GM23338 (cell line): Measurements from ENCODE around the gene MACROD1. TPM values are rescaled to one million over a fixed set of nuclear protein-coding genes. Genes with fewer than 3 reads are reported as not detected.

Experiments used
- ATAC-seq: fragments of 200-7000 bp; cut with Tn5 transposase; 3 replicates; pipeline ENCODE4 v1.9.1; 2020
- DNase-seq: peaks from one replicate; pipeline ENCODE4 v3.0.0-alpha.2; 2015; ENCODE audit warnings: low spot score
- H2AFZ ChIP-seq: fragments of 200-600 bp; sonication (generic); 2 replicates; pipeline ENCODE4 v1.8.0; 2016; ENCODE audit warnings: antibody characterized with exemption, mild to moderate bottlenecking, moderate library complexity
- H3F3A ChIP-seq: fragments of 200-600 bp; sonication (generic); replicated peaks from 2 replicates; pipeline ENCODE4 v1.8.0; 2017; ENCODE audit warnings: antibody characterized with exemption, mixed run types, low read depth
- H3K27ac ChIP-seq: fragments of 200-600 bp; sonication (generic); 2 replicates; pipeline ENCODE4 v1.6.1; 2016; ENCODE audit warnings: low read depth
- H3K27me3 ChIP-seq: fragments of 200-600 bp; sonication (generic); 2 replicates; pipeline ENCODE4 v1.8.0; 2016; ENCODE audit warnings: mild to moderate bottlenecking, mixed run types, moderate library complexity; ENCODE audit not compliant: insufficient read depth
- H3K36me3 ChIP-seq: fragments of 200-600 bp; sonication (generic); 2 replicates; pipeline ENCODE4 v1.8.0; 2016; ENCODE audit warnings: mild to moderate bottlenecking; ENCODE audit not compliant: insufficient read depth
- H3K4me1 ChIP-seq: fragments of 200-600 bp; sonication (generic); 2 replicates; pipeline ENCODE4 v1.8.0; 2016; ENCODE audit warnings: mild to moderate bottlenecking, moderate library complexity; ENCODE audit not compliant: insufficient read depth
- H3K4me2 ChIP-seq: fragments of 200-600 bp; sonication (generic); 2 replicates; pipeline ENCODE4 v1.7.1; 2017; ENCODE audit warnings: mixed run types
- H3K4me3 ChIP-seq: fragments of 200-600 bp; sonication (generic); 2 replicates; pipeline ENCODE4 v1.6.1; 2016; ENCODE audit warnings: mixed run types
- H3K79me2 ChIP-seq: fragments of 200-600 bp; sonication (generic); replicated peaks from 2 replicates; pipeline ENCODE4 v1.8.0; 2017; ENCODE audit warnings: mild to moderate bottlenecking; ENCODE audit not compliant: insufficient read depth
- H3K9me2 ChIP-seq: fragments of 200-600 bp; sonication (generic); 2 replicates; pipeline ENCODE4 v1.8.0; 2017; ENCODE audit not compliant: insufficient read depth
- H4K20me1 ChIP-seq: fragments of 200-600 bp; sonication (generic); replicated peaks from 2 replicates; pipeline ENCODE4 v1.8.0; 2017; ENCODE audit warnings: mild to moderate bottlenecking; ENCODE audit not compliant: insufficient read depth
- H3K27ac Mint-ChIP-seq: 2 replicates; pipeline ENCODE4 v1.8.0; 2020; ENCODE audit warnings: inconsistent platforms, mild to moderate bottlenecking, moderate library complexity, mixed read lengths
- H3K27me3 Mint-ChIP-seq: 3 replicates; pipeline ENCODE4 v1.8.0; 2022; ENCODE audit warnings: low read depth, mild to moderate bottlenecking, moderate library complexity, mixed read lengths, inconsistent platforms; ENCODE audit not compliant: insufficient read depth, poor library complexity
- H3K36me3 Mint-ChIP-seq: 3 replicates; pipeline ENCODE4 v1.8.0; 2021; ENCODE audit warnings: low read depth, mild to moderate bottlenecking, inconsistent platforms, moderate library complexity, mixed read lengths
- H3K4me1 Mint-ChIP-seq: 3 replicates; pipeline ENCODE4 v1.8.0; 2020; ENCODE audit warnings: mild to moderate bottlenecking, inconsistent platforms, mixed read lengths
- H3K4me3 Mint-ChIP-seq: 3 replicates; pipeline ENCODE4 v1.8.0; 2021; ENCODE audit warnings: moderate library complexity, mild to moderate bottlenecking, inconsistent platforms, mixed read lengths
- H3K9me3 Mint-ChIP-seq: 3 replicates; pipeline ENCODE4 v1.8.0; 2020; ENCODE audit warnings: moderate library complexity, mild to moderate bottlenecking, inconsistent platforms, mixed read lengths
- CREB1 ChIP-seq: fragments of 250-450 bp; sonication (Bioruptor Pico); IDR thresholded peaks from 2 replicates; pipeline ENCODE4 v1.5.0; 2020; ENCODE audit warnings: low read depth, mild to moderate bottlenecking, moderate library complexity
- EZH2 ChIP-seq: fragments of 200-600 bp; sonication (generic); IDR thresholded peaks from one replicate; pipeline ENCODE4 v1.8.0; 2017; ENCODE audit warnings: antibody characterized with exemption, mild to moderate bottlenecking, low read depth; ENCODE audit not compliant: unreplicated experiment
- JUNB ChIP-seq: IDR thresholded peaks from one replicate; pipeline ENCODE4 v1.6.1; 2016; ENCODE audit warnings: antibody characterized with exemption; ENCODE audit not compliant: unreplicated experiment
- NANOG ChIP-seq: IDR thresholded peaks from 2 replicates; pipeline ENCODE4 v1.6.1; 2016; ENCODE audit warnings: antibody characterized with exemption, borderline replicate concordance
- POLR2AphosphoS5 ChIP-seq: IDR thresholded peaks from 2 replicates; pipeline ENCODE4 v1.6.1; 2016; ENCODE audit warnings: antibody characterized with exemption, low read depth
- ZNF114 ChIP-seq: fragments of 250-450 bp; sonication (Bioruptor Pico); IDR thresholded peaks from 2 replicates; pipeline ENCODE4 v1.5.0; 2020; ENCODE audit warnings: mild to moderate bottlenecking, moderate library complexity
- ZNF331 ChIP-seq: fragments of 250-450 bp; sonication (Bioruptor Pico); IDR thresholded peaks from 2 replicates; pipeline ENCODE4 v1.5.0; 2020; ENCODE audit warnings: low read depth, mild to moderate bottlenecking, moderate library complexity
- polyA plus RNA-seq: library from polyadenylated mRNA; unstranded; fragments of >200 nt; fragmentation: Nextera tagmentation; extraction: Ambion mirVana; gene quantifications from 2 replicates; pipeline ENCODE4 v1.2.1, GENCODE V29; 2016
- total RNA-seq: library from RNA; depleted of rRNA; stranded (reverse); fragments of >200 nt; shearing (Covaris generic); gene quantifications from 2 replicates; pipeline ENCODE4 v1.2.3, GENCODE V29; 2014
- TF ChIP-seq, protein P1 (sequence below): IDR thresholded peaks from one replicate; pipeline ENCODE4 v1.6.1; 2018; ENCODE audit warnings: antibody characterized with exemption; ENCODE audit not compliant: unreplicated experiment
- TF ChIP-seq, protein P2 (sequence below): fragments of 250-450 bp; sonication (Bioruptor Pico); IDR thresholded peaks from 2 replicates; pipeline ENCODE4 v1.5.0; 2020; ENCODE audit warnings: mild to moderate bottlenecking, moderate library complexity
- TF ChIP-seq, protein P3 (sequence below), 2 experiments: fragments of 200-600 bp in 1 of 2; sonication (generic) in 1 of 2; conservative IDR thresholded peaks; 2 replicates each; pipeline versions ENCODE4 v1.5.1 to v1.6.1; 2016 to 2017; ENCODE audit warnings: antibody characterized with exemption in 2 of 2, low read depth in 2 of 2, mild to moderate bottlenecking in 2 of 2, moderate library complexity in 1 of 2

MACROD1 gene
- total and polyA plus RNA-seq, 2 experiments from 2014 or later, result 33.0 to 51.6 TPM

DNA sequence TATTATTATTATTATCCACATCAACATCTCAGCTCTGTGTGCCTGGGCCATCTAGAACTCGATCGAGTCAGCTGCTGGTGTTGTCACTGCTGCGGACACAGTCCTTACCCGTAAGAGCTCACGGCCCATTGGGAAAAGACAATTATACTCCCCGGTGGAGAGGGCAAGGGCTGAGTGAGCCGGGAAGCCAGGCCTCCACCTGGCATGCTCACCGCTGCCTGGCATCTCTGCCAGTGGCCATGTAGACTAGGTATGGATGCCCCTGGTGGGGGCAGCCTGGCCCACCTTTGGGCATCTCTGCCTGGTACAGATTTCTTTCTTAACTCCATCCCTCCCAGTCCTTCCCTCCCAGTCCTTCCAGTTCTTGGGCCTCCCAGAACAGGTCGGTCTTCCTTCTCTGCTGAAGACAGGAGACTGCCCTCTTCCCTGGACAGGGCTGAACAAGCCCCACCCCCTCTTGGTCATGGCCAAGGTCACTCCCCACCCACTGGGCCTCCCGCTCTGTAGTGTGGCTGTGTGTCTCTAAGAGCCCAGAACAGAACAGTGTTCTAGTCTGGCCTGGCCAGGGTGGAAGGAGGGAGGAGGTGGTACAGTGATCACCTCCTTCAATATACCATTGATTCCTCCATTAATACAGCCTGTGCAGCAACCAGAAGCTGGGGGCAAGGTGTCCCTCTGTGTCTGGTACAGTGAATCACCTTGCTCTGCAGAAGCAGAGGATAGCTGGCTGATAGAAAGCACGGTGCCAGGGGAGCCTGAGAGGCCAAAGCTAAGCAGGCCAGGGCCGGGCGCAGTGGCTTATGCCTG lies 72.5 kb downstream of the MACROD1 start:
- peaks cover 4% of the 10 kb centered on the region; the same call in 1 of the 2 replicates for H3K27me3 ChIP-seq
- H3K79me2 ChIP-seq, result no peaks in the 10 kb centered on the region
- no peaks in the 10 kb centered on the region for H3K9me2 ChIP-seq
- no peak overlapping the region for H3K27ac ChIP-seq
- H4K20me1 ChIP-seq, result peaks cover 6% of the 10 kb centered on the region
- no peaks in the 10 kb centered on the region for H3K36me3 Mint-ChIP-seq
- TF ChIP-seq, protein P1, sequence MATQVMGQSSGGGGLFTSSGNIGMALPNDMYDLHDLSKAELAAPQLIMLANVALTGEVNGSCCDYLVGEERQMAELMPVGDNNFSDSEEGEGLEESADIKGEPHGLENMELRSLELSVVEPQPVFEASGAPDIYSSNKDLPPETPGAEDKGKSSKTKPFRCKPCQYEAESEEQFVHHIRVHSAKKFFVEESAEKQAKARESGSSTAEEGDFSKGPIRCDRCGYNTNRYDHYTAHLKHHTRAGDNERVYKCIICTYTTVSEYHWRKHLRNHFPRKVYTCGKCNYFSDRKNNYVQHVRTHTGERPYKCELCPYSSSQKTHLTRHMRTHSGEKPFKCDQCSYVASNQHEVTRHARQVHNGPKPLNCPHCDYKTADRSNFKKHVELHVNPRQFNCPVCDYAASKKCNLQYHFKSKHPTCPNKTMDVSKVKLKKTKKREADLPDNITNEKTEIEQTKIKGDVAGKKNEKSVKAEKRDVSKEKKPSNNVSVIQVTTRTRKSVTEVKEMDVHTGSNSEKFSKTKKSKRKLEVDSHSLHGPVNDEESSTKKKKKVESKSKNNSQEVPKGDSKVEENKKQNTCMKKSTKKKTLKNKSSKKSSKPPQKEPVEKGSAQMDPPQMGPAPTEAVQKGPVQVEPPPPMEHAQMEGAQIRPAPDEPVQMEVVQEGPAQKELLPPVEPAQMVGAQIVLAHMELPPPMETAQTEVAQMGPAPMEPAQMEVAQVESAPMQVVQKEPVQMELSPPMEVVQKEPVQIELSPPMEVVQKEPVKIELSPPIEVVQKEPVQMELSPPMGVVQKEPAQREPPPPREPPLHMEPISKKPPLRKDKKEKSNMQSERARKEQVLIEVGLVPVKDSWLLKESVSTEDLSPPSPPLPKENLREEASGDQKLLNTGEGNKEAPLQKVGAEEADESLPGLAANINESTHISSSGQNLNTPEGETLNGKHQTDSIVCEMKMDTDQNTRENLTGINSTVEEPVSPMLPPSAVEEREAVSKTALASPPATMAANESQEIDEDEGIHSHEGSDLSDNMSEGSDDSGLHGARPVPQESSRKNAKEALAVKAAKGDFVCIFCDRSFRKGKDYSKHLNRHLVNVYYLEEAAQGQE, result no peak
- TF ChIP-seq, protein P2, sequence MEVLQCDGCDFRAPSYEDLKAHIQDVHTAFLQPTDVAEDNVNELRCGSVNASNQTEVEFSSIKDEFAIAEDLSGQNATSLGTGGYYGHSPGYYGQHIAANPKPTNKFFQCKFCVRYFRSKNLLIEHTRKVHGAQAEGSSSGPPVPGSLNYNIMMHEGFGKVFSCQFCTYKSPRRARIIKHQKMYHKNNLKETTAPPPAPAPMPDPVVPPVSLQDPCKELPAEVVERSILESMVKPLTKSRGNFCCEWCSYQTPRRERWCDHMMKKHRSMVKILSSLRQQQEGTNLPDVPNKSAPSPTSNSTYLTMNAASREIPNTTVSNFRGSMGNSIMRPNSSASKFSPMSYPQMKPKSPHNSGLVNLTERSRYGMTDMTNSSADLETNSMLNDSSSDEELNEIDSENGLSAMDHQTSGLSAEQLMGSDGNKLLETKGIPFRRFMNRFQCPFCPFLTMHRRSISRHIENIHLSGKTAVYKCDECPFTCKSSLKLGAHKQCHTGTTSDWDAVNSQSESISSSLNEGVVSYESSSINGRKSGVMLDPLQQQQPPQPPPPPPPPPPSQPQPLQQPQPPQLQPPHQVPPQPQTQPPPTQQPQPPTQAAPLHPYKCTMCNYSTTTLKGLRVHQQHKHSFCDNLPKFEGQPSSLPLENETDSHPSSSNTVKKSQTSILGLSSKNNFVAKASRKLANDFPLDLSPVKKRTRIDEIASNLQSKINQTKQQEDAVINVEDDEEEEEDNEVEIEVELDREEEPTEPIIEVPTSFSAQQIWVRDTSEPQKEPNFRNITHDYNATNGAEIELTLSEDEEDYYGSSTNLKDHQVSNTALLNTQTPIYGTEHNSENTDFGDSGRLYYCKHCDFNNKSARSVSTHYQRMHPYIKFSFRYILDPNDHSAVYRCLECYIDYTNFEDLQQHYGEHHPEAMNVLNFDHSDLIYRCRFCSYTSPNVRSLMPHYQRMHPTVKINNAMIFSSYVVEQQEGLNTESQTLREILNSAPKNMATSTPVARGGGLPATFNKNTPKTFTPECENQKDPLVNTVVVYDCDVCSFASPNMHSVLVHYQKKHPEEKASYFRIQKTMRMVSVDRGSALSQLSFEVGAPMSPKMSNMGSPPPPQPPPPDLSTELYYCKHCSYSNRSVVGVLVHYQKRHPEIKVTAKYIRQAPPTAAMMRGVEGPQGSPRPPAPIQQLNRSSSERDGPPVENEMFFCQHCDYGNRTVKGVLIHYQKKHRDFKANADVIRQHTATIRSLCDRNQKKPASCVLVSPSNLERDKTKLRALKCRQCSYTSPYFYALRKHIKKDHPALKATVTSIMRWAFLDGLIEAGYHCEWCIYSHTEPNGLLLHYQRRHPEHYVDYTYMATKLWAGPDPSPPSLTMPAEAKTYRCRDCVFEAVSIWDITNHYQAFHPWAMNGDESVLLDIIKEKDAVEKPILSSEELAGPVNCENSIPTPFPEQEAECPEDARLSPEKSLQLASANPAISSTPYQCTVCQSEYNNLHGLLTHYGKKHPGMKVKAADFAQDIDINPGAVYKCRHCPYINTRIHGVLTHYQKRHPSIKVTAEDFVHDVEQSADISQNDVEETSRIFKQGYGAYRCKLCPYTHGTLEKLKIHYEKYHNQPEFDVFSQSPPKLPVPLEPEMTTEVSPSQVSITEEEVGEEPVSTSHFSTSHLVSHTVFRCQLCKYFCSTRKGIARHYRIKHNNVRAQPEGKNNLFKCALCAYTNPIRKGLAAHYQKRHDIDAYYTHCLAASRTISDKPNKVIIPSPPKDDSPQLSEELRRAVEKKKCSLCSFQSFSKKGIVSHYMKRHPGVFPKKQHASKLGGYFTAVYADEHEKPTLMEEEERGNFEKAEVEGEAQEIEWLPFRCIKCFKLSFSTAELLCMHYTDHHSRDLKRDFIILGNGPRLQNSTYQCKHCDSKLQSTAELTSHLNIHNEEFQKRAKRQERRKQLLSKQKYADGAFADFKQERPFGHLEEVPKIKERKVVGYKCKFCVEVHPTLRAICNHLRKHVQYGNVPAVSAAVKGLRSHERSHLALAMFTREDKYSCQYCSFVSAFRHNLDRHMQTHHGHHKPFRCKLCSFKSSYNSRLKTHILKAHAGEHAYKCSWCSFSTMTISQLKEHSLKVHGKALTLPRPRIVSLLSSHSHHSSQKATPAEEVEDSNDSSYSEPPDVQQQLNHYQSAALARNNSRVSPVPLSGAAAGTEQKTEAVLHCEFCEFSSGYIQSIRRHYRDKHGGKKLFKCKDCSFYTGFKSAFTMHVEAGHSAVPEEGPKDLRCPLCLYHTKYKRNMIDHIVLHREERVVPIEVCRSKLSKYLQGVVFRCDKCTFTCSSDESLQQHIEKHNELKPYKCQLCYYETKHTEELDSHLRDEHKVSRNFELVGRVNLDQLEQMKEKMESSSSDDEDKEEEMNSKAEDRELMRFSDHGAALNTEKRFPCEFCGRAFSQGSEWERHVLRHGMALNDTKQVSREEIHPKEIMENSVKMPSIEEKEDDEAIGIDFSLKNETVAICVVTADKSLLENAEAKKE, result no peak
- TF ChIP-seq CREB1 (CRISPR knock-in tag) (no peak), EZH2 (no peak), ZNF331 (CRISPR knock-in tag) (no peak), POLR2AphosphoS5 (no peak), ZNF114 (CRISPR knock-in tag) (no peak), JUNB (no peak), NANOG (no peak)
- TF ChIP-seq, protein P3, sequence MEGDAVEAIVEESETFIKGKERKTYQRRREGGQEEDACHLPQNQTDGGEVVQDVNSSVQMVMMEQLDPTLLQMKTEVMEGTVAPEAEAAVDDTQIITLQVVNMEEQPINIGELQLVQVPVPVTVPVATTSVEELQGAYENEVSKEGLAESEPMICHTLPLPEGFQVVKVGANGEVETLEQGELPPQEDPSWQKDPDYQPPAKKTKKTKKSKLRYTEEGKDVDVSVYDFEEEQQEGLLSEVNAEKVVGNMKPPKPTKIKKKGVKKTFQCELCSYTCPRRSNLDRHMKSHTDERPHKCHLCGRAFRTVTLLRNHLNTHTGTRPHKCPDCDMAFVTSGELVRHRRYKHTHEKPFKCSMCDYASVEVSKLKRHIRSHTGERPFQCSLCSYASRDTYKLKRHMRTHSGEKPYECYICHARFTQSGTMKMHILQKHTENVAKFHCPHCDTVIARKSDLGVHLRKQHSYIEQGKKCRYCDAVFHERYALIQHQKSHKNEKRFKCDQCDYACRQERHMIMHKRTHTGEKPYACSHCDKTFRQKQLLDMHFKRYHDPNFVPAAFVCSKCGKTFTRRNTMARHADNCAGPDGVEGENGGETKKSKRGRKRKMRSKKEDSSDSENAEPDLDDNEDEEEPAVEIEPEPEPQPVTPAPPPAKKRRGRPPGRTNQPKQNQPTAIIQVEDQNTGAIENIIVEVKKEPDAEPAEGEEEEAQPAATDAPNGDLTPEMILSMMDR (conservative IDR thresholded peaks at IDR 0.05; ENCODE audit: low read depth in 2 of 2), result no peak
- no peak for DNase-seq
- 0 out of 2 replicates have a peak, but pooled peaks cover 17% of the 10 kb centered on the region for H3F3A ChIP-seq
- peaks cover 39% of the 10 kb centered on the region for H3K27me3 Mint-ChIP-seq
- H3K9me3 Mint-ChIP-seq, result no peaks in the 10 kb centered on the region
- H3K4me3 Mint-ChIP-seq, result no peak overlapping the region
- ATAC-seq, result no peak
- peaks cover 9% of the 10 kb centered on the region for H3K4me1 ChIP-seq
- peaks cover 38% of the 10 kb centered on the region for H3K4me1 Mint-ChIP-seq
- no peak overlapping the region for H3K27ac Mint-ChIP-seq
- no peaks in the 10 kb centered on the region for H3K36me3 ChIP-seq
- no peak overlapping the region for H3K4me3 ChIP-seq
- H2AFZ ChIP-seq, result no peak overlapping the region
- H3K4me2 ChIP-seq, result no peak overlapping the region
